Stimulated activated CD4-positive, alpha-beta T cell treated with anti-CD3 and anti-CD28 coated beads, TNF-alpha, amount 100 ng/mL, for 24 hours (primary cell): ENCODE results near the gene MORF4L1.
A peak's percentile ranks its signal among the peaks of the same experiment; 100 is the strongest.
"Not testable (repeated sequence)": the region's sequence is repeated elsewhere in the genome, so short reads cannot be mapped to it uniquely, and the experiment has no call there.

Experiments used
- DNase-seq, 3 experiments: peaks; one replicate each; pipeline ENCODE4 v3.0.0-alpha.2; 2020; ENCODE audit warnings: low read depth in 3 of 3

The MORF4L1 gene, protein sequence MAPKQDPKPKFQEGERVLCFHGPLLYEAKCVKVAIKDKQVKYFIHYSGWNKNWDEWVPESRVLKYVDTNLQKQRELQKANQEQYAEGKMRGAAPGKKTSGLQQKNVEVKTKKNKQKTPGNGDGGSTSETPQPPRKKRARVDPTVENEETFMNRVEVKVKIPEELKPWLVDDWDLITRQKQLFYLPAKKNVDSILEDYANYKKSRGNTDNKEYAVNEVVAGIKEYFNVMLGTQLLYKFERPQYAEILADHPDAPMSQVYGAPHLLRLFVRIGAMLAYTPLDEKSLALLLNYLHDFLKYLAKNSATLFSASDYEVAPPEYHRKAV

DNA sequence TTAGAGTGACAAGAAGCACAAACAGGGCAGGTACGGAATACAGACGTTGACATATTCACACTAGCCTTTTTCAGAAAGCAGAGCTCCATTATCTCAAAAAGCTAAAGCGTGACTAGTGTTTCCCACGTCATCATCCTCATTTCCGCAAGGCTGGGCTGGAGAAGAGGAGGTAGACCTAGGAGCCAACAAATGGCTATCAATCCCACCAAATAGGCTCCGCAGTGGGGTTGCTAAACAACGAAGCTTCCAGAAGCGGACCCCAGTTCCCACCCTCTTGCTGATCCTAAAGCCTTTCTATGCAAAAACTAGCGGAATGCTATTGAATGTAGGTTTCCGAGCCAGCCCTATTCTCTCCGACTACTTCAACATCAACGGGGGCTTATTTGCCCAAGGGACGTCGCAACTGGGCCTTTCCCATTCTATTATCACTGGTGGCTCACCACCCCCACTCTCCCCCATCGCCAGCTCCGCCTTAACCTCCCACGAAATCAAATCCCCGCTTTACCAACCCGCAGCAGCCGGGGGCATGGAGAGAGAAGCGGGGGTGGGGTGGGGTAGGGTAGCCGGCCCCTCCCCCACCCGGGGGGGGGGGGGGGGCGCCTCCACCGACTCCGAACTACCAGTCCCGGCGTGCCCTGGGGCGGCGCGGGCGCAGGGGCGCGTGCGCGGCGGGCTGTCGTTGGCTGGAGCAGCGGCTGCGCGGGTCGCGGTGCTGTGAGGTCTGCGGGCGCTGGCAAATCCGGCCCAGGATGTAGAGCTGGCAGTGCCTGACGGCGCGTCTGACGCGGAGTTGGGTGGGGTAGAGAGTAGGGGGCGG is at the start of gene MORF4L1:
Gene MORF4L1 (plus strand): TSS at position 736 of the 817 bp plus-strand sequence. CDS start 128 bp downstream, outside the sequence.
- peak; percentile 90 to 94 (median 94) for DNase-seq

DNA sequence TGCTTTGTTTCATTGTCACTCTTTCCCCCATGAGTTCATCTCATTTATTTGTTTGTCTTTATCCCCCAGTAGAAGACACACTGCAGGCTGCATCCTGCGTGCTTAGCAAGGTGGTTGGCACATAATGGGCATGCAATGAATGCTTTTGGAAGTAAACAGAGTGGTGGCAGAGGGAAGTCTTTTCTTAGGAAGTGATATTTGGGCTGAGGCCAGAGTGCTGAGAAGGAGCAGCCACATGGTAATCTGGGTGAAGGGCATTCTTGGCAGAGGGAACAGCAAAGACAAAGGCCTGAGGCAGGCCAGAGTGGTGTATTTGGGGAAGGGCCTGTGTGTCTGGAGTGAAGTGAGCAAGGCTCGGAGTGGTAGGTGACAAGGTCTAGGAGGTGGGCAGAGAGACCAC is 43.8 kb upstream of the MORF4L1 start:
- no peak for DNase-seq

DNA sequence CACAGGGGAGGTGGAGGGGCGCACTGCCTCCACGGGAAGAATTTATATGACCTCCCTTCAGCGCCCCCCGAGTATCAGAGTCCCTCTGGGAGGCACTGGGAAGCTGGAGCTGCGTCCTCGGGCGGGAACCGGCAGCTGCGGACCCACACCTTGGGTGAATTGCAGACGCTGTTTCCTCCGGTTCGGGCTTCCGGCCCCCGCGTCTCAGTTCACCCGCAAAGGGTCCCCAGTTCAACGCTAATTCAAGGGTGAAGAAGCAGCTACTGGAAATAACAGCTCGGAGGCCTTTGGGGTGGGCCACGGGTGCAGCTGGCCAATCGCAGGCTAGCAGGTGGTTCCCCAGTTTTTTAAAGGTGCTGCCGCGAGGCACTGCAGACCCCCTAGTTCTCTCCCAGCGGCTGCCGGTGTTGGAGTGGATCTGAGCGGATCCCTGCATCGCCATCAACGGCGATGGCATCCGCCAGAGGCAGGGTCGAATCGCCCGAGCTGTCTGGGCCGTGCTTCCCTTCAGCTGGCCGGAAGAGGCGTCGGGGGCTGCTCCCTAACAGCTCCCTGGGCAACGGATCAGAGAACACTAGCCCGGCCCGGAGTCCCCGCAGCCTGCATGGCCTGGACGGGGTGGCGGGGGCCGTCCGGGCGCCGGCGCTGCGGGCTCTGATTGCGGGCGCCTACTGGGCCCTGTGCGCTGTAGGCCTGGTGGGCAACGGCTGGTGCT is 42.0 kb upstream of the MORF4L1 start:
- DNase-seq: no peak

DNA sequence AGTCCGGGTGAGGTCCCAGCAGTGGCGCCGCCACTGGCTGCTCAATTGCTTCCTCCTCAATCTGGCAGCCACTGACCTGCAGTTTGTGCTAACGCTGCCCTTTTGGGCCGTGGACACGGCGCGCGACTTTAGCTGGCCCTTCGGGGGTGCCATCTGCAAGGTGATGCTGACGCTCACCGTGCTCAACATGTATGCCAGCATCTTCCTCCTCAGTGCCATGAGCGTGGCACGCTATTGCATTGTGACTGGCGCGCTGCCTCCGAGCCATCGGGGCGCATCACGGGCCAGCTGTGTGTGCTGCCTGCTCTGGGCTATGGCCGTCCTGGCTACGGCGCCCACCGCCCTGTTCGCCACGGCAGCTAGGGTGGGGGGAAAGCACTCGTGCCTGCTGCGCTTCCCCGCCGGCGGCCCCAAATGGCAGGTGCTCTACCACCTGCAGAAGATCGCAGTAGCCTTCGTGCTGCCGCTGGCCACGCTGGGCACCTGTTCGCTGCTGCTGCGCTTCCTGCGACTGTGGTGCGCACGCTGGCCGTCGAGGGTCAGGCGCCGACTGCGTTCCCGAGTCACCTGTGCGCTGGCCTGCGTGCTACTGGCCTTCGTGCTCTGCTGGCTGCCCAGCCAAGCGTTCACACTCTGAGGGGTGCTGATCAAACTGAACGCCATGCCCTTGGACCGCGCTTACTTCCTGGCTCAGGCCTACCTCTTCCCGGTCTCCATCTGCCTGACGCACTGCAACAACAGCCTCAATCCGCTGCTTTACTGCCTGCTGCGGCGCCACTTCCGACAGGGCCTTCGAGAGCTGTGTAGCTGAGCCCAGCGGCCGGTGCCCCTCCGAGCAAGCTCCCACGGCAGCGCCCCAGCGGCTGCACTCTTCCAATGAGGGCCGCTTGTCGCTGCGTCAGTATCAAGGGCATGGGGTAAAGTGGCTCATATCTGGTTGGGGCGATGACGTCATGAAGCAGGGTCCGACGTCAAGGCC is 41.2 kb upstream of the MORF4L1 start:
- DNase-seq: no peak

DNA sequence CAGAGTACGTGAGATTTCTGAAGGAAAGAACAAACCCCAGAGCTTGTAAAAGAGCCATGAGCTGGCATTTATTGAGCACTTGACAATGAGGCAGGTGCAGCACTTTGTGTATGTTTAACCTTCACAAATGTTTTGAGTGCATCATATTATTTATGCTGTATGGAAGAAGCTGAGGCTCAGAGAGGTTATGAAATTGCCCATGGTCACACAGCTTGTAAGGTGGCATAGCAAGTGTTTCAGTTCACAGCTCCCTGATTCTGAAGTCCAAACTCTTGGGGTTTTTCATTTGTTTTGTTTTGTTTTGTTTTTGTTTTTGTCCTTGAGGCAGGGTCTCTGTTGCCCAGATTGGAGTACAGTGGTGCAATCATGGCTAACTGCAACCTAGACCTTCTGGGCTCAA is 36.4 kb upstream of the MORF4L1 start:
- DNase-seq: no peak

DNA sequence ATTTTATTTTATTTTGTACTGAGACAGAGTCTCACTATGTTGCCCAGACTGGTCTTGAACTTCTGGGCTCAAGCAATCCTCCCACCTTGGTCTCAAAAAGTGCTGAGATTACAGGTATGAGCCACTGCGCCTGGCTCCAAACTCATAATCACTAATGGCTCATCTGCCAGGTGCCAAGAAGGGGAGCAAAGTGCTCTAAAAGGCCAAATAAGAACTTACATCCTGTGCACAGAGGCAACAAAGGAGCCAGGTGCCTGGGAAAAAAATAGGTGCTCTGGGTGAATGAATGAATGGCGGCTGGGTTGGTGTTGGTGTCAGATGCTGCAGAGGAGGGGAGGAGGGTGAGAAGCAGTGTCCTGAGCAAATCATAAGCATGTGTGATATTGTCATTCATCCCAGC is 35.6 kb upstream of the MORF4L1 start:
- no peak for DNase-seq

DNA sequence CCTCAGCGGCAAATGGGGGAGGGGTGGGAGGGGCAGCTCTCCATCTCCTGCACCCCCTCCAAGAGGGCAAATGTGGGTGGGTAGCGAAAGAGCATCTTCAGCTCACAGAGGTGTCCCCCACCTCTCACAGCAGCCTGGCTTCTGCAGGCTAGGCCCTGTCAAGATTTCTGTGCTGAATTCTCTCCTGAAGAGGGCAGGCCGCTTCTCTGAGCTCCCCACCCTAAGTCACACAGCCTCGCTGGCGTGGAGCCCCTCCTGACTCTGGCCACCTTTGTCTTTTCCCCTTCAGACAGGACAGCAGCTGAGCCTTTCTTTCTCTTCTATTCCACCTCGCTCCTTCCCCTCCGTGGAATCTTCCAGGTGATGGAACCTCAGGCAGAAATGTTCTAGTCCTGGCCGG is 35.1 kb upstream of the MORF4L1 start:
- DNase-seq: no peak

DNA sequence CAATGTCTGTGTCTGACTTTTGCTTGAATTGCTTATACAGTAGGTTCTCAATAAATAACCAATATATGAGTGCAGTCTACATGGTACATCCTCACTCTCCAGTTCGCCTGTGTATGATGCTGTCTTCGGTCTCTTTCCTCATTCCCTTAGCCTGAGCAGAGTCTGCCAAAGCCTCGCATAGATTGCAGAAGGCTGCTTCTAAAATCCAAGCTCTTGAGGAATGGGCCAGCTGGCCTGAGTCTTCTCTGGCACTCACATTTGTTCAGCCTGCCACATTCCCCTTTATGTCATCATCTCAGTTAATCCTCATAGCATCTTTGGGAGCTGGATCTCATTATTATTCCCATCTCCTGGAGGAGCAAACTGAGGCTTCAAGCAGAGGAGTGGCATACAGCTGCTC is 34.2 kb upstream of the MORF4L1 start:
- no peak for DNase-seq

DNA sequence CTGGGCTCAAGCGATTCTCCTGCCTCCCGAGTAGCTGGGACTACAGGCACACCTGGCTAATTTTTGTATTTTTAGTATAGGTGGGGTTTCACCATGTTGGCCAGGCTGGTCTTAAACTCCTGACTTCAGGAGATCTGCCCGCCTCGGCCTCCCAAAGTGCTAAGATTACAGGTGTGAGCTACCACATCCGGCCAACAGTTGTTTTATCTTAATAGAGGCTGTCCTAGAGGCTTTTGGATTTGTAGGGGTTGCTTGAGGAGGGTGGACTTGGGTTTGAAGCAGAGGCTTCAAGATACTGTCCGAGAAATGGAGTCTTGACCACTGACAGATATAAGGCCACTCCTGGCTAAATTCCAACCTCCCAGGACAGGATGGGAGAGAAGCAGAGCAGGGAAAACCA is 33.5 kb upstream of the MORF4L1 start:
- DNase-seq: not testable (repeated sequence)

DNA sequence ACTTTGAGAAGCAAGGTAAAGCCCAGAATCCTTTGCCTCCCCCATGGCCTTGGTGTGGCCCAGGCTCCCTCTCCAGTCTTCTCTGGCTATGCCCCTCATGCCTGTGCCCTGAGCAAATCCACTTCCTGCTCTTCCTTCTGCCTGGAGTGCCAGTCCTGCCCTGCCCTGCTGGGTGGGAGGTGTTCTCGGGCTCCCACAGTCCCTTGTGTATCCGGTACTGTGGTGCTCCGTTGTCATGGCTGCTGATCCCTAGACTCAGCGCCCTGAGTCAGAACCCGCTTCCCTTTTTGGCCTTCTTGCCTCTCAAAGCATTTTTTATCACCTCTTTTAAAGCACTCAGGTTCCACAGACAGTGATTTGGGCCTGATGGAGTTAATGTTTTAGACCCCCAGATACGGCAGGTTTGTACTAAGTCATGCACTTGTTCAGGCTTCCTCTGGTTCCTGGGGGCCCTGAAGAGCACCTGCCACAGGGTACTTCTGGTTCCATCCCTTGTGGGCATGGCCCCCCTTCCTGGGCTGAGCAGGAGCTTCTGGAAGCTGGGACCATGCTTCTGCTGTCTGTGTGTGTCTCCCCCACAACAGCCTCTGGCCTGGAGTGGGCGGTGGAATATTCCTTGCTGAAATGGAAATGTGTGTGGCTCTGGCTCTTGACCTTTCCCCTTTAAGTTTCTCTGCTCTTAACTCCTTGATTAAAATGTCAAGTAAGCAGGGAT is 31.9 kb upstream of the MORF4L1 start:
- DNase-seq: no peak

DNA sequence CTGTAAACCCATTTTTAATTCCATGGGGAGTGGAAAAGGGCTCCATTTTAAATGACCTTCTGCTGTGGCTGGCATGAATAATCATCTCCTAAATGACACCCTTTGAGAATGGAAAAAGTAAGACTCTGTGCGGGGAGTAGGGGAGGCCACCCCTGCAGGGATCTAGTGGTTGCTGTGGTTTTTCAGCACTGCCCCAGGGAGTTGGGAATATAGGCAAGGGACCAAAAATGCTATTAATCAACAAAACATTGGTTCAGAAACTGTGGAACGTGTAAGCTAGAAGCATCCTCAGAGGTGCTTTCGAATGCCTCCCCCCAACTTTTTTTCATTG is 31.3 kb upstream of the MORF4L1 start:
- no peak for DNase-seq

DNA sequence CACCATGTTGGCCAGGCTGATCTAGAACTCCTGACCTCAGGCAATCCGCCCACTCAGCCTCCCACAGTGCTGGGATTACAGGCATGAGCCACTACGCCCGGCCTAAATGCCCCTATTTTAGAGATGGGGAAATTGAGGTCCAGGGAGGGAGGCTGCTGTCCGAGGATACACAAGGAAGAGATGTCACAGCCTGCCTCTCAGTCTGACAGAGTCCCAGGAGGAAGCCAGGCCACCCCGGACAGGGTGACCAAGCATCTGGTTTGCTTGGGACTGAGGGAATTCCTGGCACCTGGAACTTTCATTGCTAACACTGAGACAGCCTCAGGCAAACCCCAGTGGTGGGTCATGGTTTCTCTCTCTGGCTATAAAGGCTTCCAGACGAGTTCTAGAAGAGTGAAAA is 30.8 kb upstream of the MORF4L1 start:
- DNase-seq: no peak

DNA sequence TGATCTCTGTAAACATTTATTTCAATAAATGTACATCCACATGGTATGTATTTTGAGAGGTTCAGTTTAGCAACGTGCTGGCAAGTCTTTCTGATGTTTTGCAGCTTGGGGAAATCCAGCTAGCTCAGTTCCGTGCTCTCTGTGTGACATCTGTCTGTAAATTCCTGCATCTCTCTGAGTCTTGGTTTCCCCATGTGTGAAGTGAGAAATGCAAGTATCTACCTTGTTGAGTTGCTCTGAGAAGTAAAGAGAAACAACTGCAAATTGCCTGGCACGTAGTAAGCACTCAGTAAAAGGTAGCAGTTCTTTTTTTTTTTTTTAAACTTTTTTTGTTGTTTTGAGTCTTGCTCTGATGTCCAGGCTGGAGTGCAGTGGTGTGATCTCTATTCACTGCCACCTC is 30.2 kb upstream of the MORF4L1 start:
- DNase-seq: no peak

DNA sequence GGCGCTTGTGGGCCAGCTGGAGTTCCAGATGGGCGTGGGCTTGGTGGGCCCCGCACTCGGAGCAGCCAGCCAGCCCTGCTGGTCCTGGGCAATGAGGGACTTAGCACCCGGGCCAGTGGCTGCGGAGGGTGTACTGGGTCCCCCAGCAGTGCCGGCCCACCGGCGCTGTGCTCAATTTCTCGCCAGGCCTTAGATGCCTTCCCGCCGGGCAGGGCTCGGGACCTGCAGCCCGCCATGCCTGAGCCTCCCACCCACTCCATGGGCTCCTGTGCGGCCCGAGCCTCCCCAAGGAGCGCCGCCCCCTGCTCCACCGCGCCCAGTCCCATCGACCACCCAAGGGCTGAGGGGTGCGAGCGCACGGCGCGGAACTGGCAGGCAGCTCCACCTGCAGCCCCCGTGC is 25.8 kb upstream of the MORF4L1 start:
- DNase-seq: not testable (repeated sequence)

DNA sequence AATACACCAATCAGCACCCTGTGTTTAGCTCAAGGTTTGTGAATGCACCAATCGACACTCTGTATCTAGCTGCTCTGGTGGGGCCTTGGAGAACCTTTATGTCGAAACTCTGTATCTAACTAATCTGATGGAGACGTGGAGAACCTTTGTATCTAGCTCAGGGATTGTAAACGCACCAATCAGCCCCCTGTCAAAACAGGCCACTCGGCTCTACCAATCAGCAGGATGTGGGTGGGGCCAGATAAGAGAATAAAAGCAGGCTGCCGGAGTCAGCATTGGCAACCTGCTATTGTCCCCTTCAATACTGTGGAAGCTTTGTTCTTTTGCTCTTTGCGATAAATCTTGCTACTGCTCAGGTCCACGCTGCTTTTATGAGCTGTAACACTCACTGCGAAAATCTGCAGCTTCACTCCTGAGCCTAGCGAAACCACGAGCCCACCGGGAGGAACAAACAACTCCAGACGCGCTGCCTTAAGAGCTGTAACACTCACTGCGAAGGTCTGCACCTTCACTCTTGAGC is 25.2 kb upstream of the MORF4L1 start:
- not testable (repeated sequence) for DNase-seq

DNA sequence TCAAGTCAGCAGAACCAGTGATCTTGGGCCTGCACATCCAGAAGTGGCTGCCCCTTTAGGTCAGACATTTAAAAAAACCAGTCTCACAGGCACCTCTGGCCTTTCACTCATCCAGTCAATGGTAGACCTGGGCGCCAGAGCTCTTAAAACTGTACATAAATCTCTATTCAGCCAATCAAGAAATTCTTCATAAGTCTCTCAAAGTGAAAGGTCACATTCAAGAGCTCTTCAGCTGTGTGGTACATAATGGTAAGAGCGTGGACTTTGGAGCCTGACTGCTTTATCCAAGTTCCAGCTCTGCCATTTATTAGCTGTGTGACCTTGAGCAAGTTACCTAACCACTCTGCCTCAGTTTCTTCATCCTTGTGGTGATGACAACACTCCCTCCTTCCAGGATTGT is 22.3 kb upstream of the MORF4L1 start:
- no peak for DNase-seq

DNA sequence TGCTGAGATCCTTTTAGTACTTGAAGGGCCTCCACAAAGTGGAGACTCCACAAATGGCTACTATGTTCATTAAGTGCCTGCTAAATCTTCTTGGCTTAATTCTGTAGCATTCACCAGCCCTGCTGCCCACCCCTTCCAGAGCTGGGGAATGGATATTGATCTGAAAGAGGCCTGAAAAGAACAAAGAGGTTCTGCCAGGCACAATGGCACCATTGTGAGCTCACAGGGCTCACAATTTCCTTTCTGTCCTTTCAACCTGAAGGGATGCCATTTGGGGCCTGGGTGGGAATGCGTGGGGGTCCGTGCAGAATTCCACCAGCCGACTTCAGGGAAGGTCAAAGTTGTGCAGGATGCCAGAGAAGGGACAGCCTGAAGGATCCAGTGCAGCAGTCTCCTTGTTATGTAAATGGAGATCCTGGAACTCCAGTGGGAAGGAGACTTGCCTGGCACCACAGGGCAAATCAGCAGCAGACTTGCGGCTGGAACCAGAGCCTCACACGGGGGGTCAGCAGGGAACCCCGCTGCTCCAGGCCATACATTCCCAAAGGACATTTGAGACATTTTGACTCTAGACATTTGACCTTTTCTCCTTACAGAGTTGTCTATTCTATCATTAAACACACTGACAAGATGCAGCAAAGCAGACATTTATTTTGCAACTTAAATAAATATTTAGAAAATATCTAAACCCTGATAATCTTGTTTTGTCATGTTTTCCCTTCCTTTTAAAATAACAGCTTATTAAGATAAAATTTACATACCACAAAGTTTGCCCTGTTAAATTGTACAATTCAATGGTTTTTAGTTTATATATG is 21.5 kb upstream of the MORF4L1 start:
- no peak for DNase-seq

DNA sequence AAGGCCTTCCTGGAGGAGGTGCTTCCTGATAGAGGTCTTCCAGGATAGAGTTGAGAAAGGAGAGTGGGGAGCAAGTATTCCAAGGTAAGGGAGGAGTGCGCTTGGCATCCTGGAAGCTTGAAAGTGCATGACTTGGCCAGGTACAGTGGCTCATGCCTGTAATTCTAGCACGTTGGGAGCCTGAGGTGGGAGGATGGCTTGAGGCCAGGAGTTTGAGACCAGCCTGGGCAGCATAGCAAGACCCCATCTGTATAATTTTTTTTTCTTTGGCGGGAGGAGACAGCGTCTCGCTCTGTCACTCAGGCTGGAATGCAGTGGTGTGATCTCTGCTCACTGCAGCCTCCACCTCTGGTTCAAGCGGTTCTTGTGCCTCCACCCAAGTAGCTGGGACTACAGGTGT is 19.2 kb upstream of the MORF4L1 start:
- no peak for DNase-seq

DNA sequence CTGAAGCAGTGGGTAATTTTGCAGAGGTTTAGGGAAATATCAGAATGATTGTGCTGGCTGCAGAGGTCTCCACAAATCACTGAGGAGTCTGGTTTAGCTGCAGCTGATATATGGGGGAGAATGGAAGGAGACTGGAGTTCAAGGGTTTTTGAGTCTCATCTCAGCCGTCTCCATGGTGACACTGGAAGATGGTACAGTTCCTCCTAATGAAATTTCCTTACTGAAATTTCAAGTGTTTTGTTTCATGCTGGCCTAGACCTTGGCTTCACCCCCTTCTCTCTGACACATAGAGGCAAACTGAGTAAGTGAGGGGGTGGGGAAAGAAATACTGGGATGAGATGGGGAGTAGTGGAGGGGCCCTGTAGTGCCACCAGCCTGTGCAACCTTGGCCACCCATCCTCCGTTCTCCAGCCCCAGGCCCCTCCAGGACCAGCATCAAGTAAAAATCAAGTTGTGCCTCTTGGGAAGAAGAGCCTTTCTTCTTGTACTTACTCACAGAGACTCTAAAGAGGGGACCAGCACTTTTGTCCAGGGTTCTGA is 17.8 kb upstream of the MORF4L1 start:
- no peak for DNase-seq
